IMR-90 (cell line): ENCODE data around the gene TPX2. TPM values are rescaled to one million over a fixed set of nuclear protein-coding genes. Genes with fewer than 3 reads are reported as not detected.
A peak's percentile ranks its signal among the peaks of the same experiment; 100 is the strongest.

Source experiments
- ATAC-seq: fragments of 200-7000 bp; cut with Tn5 transposase; 2 replicates; pipeline ENCODE4 v1.9.1; 2020; ENCODE audit warnings: low read depth, mild to moderate bottlenecking, moderate library complexity
- BruUV-seq: library from RNA; stranded (reverse); fragments of 400-500 nt; replicated peaks from 2 replicates; lab custom pipeline; 2021; lab: Mats Ljungman, UMichigan
- CTCF ChIA-PET: fragments of 300-600 bp; formaldehyde crosslinking; extraction: SDS; loops from one replicate; lab custom pipeline; 2021; ENCODE audit warnings: antibody characterized with exemption; lab: Yijun Ruan, JAX
- POLR2A ChIA-PET: fragments of 300-600 bp; sonication (Branson Sonifier 250); formaldehyde crosslinking; loops from one replicate; lab custom pipeline; 2022; ENCODE audit warnings: antibody characterized with exemption; ENCODE audit not compliant: unreplicated experiment; lab: Charles Lee
- DNase-seq: peaks from one replicate; pipeline ENCODE4 v3.0.0; 2013
- H2AFZ ChIP-seq: replicated peaks from 2 replicates; pipeline ENCODE3; 2013; ENCODE audit warnings: low read length, mild to moderate bottlenecking; ENCODE audit not compliant: poor library complexity
- H2AK5ac ChIP-seq: 2 replicates; pipeline ENCODE4 v1.6.1; 2013; ENCODE audit warnings: low read depth, low read length, inconsistent platforms
- H2AK9ac ChIP-seq: replicated peaks from 2 replicates; pipeline ENCODE3; 2013; ENCODE audit warnings: mild to moderate bottlenecking, low read depth, low read length, moderate library complexity; ENCODE audit not compliant: poor library complexity
- H2BK120ac ChIP-seq: 2 replicates; pipeline ENCODE4 v1.6.1; 2013; ENCODE audit warnings: low read depth, low read length, inconsistent platforms
- H2BK15ac ChIP-seq: 3 replicates; pipeline ENCODE4 v1.6.1; 2013; ENCODE audit warnings: low read depth, low read length, inconsistent platforms
- H2BK20ac ChIP-seq: 2 replicates; pipeline ENCODE4 v1.6.1; 2013; ENCODE audit warnings: low read depth, mild to moderate bottlenecking, inconsistent platforms, low read length, moderate library complexity
- H2BK5ac ChIP-seq: 2 replicates; pipeline ENCODE4 v1.6.1; 2013; ENCODE audit warnings: mild to moderate bottlenecking, low read depth, low read length, inconsistent platforms; ENCODE audit not compliant: poor library complexity, severe bottlenecking
- H3K14ac ChIP-seq: replicated peaks from 2 replicates; pipeline ENCODE4 v1.6.1; 2013; ENCODE audit warnings: low read depth, low read length, inconsistent platforms
- H3K18ac ChIP-seq: 2 replicates; pipeline ENCODE4 v1.6.1; 2013; ENCODE audit warnings: low read depth, low read length, control low read depth
- H3K23ac ChIP-seq: 2 replicates; pipeline ENCODE4 v1.6.1; 2013; ENCODE audit warnings: low read depth, low read length, inconsistent platforms
- H3K27ac ChIP-seq: 2 replicates; pipeline ENCODE4 v1.5.1; 2013; ENCODE audit warnings: mild to moderate bottlenecking, control low read depth, low read length; ENCODE audit not compliant: insufficient read depth
- H3K27me3 ChIP-seq: 2 replicates; pipeline ENCODE4 v1.6.1; 2013; ENCODE audit warnings: low read length; ENCODE audit not compliant: control insufficient read depth, insufficient read depth
- H3K36me3 ChIP-seq: 2 replicates; pipeline ENCODE4 v1.6.1; 2013; ENCODE audit warnings: low read length, mixed read lengths; ENCODE audit not compliant: control insufficient read depth, insufficient read depth
- H3K4ac ChIP-seq: 2 replicates; pipeline ENCODE4 v1.6.1; 2013; ENCODE audit warnings: low read depth, low read length, inconsistent platforms
- H3K4me1 ChIP-seq: 2 replicates; pipeline ENCODE4 v1.6.1; 2013; ENCODE audit warnings: low read length, mixed read lengths; ENCODE audit not compliant: control insufficient read depth, insufficient read depth
- H3K4me2 ChIP-seq: 2 replicates; pipeline ENCODE4 v1.6.1; 2013; ENCODE audit warnings: low read depth, mild to moderate bottlenecking, control low read depth, low read length, moderate library complexity
- H3K4me3 ChIP-seq: 2 replicates; pipeline ENCODE4 v1.5.1; 2013; ENCODE audit warnings: low read depth, mild to moderate bottlenecking, control low read depth, low read length, moderate library complexity; ENCODE audit not compliant: insufficient read depth
- H3K56ac ChIP-seq: 2 replicates; pipeline ENCODE4 v1.6.1; 2013; ENCODE audit warnings: low read length, inconsistent platforms; ENCODE audit not compliant: insufficient read depth; ENCODE audit errors: extremely low read depth
- H3K79me1 ChIP-seq, 2 experiments: 2 replicates each; pipeline ENCODE4 v1.6.1; 2013; ENCODE audit warnings: low read length in 2 of 2, inconsistent platforms in 1 of 2, low read depth in 1 of 2
- H3K9ac ChIP-seq: 2 replicates; pipeline ENCODE4 v1.6.1; 2013; ENCODE audit warnings: low read depth, low read length, control low read depth
- H3K9me1 ChIP-seq: 2 replicates; pipeline ENCODE4 v1.6.1; 2013; ENCODE audit warnings: low read length, inconsistent platforms; ENCODE audit not compliant: insufficient read depth
- H3K9me3 ChIP-seq: 2 replicates; pipeline ENCODE4 v1.6.1; 2013; ENCODE audit warnings: low read length; ENCODE audit not compliant: control insufficient read depth, insufficient read depth
- H4K20me1 ChIP-seq: 2 replicates; pipeline ENCODE4 v1.6.1; 2013; ENCODE audit warnings: low read length, inconsistent platforms; ENCODE audit not compliant: insufficient read depth
- H4K5ac ChIP-seq: 2 replicates; pipeline ENCODE4 v1.6.1; 2013; ENCODE audit warnings: mild to moderate bottlenecking, low read depth, low read length, control low read depth
- H4K8ac ChIP-seq, 2 experiments: 2 replicates each; pipeline ENCODE4 v1.6.1; 2013; ENCODE audit warnings: low read depth in 2 of 2, low read length in 2 of 2, control low read depth in 1 of 2, inconsistent platforms in 1 of 2
- H4K91ac ChIP-seq: 2 replicates; pipeline ENCODE4 v1.6.1; 2013; ENCODE audit warnings: low read depth, low read length, inconsistent platforms; ENCODE audit not compliant: insufficient read depth
- CHD1 ChIP-seq: IDR thresholded peaks from 2 replicates; pipeline ENCODE4 v1.6.1; 2012; ENCODE audit warnings: low read depth, low read length, improper control_type of control experiment
- CTCF ChIP-seq: conservative IDR thresholded peaks from 2 replicates; pipeline ENCODE4 v1.5.1; 2012; ENCODE audit warnings: mild to moderate bottlenecking, low read depth, low read length, improper control_type of control experiment
- FOS ChIP-seq: fragments of 150-350 bp; IDR thresholded peaks from 2 replicates; pipeline ENCODE4 v1.6.1; 2016; ENCODE audit warnings: low read depth, low read length
- MAFK ChIP-seq: IDR thresholded peaks from 2 replicates; pipeline ENCODE4 v1.6.1; 2012; ENCODE audit warnings: low read depth, low read length, improper control_type of control experiment
- MAZ ChIP-seq: IDR thresholded peaks from 2 replicates; pipeline ENCODE4 v1.6.1; 2012; ENCODE audit warnings: low read depth, mild to moderate bottlenecking, low read length, improper control_type of control experiment, moderate library complexity, borderline replicate concordance
- MXI1 ChIP-seq: IDR thresholded peaks from 2 replicates; pipeline ENCODE4 v1.6.1; 2012; ENCODE audit warnings: low read depth, mild to moderate bottlenecking, low read length, moderate library complexity, borderline replicate concordance
- NFE2L2 ChIP-seq: fragments of 150-350 bp; IDR thresholded peaks from 2 replicates; pipeline ENCODE4 v1.6.1; 2016; ENCODE audit warnings: low read depth, mild to moderate bottlenecking, low read length
- POLR2A ChIP-seq: IDR thresholded peaks from 2 replicates; pipeline ENCODE4 v1.6.1; 2012; ENCODE audit warnings: mild to moderate bottlenecking, low read depth, low read length
- RFX5 ChIP-seq: IDR thresholded peaks from 2 replicates; pipeline ENCODE4 v1.8.0; 2012; ENCODE audit warnings: low read depth, mild to moderate bottlenecking, low read length, moderate library complexity
- SMC3 ChIP-seq: fragments of 150-350 bp; IDR thresholded peaks from 2 replicates; pipeline ENCODE4 v1.6.1; 2016; ENCODE audit warnings: low read depth, mild to moderate bottlenecking, antibody characterized with exemption, low read length, moderate library complexity
- WGBS, 2 experiments: methylation state at CpG; one replicate each; pipeline versions ENCODE4 v1.1.5 to v1.1.7; 2013; ENCODE audit warnings: missing lambda C conversion rate in 2 of 2; ENCODE audit not compliant: insufficient read length in 1 of 2; ENCODE audit errors: extremely low coverage in 2 of 2; 5-methylcytosine and 5-hydroxymethylcytosine counted together
- dilution Hi-C: fragments of 300-500 bp; cut with HindIII; formaldehyde crosslinking; loops from one replicate; pipeline ENCODE4 v1.14.3; 2018; ENCODE audit warnings: low sequenced_read_pairs; ENCODE audit not compliant: unreplicated experiment
- in situ Hi-C: fragments of 300-500 bp; cut with MboI; formaldehyde crosslinking; loops from 3 replicates; pipeline ENCODE4 v1.14.3; 2019; ENCODE audit warnings: low sequenced_read_pairs, inconsistent platforms, mixed read lengths
- intact Hi-C: fragments of 100-400 bp; cut with micrococcal nuclease; formaldehyde crosslinking; loops from 2 replicates; pipeline ENCODE4 v1.10.0; 2022
- polyA plus RNA-seq, 3 experiments: library from polyadenylated mRNA; depleted of rRNA; stranded (reverse); fragments of >200 nt; gene quantifications; 2 replicates each; pipeline ENCODE4 v1.2.3, GENCODE V29; 2012; ENCODE audit warnings: low replicate concordance in 1 of 3
- total RNA-seq: library from RNA; depleted of rRNA; stranded (reverse); fragments of >200 nt; gene quantifications from 2 replicates; pipeline ENCODE4 v1.2.3, GENCODE V29; 2012

Gene TPX2
- total and polyA plus RNA-seq, 2 of the 4 experiments (the other 2 are of a cell fraction) = 28.5 to 72.2 TPM

- no peak overlapping the region for H3K4me3 ChIP-seq
- H3K18ac ChIP-seq = no peak overlapping the region
- in situ Hi-C loops (loop anchor here (25.0 kb wide), 2 partner anchors 655 to 830 kb away; partner anchors contain the start of gene C20orf203), intact Hi-C loops (no loop called here), dilution Hi-C loops (no loop called here)
- peaks cover 8% of the 10 kb centered on the region for H3K4me1 ChIP-seq
- peaks cover 15% of the 10 kb centered on the region for H3K9me1 ChIP-seq
- H3K27ac ChIP-seq = no peak overlapping the region
- H3K14ac ChIP-seq = no peak overlapping the region
- no peak overlapping the region for H4K5ac ChIP-seq
- no peak overlapping the region for H3K56ac ChIP-seq
- ATAC-seq = no peak
- H4K8ac ChIP-seq = no peak overlapping the region
- TF ChIP-seq CHD1 (no peak), RFX5 (no peak), POLR2A (no peak), MAFK (no peak), FOS (no peak), CTCF (no peak), MXI1 (no peak), SMC3 (no peak), MAZ (no peak), NFE2L2 (no peak)
- no peak overlapping the region for H3K4ac ChIP-seq
- H3K36me3 ChIP-seq = no peaks in the 10 kb centered on the region
- no peak overlapping the region for H2BK120ac ChIP-seq
- H3K9ac ChIP-seq = no peak overlapping the region
- no peak for DNase-seq
- H3K4me2 ChIP-seq = no peak overlapping the region
- CTCF ChIA-PET = no interaction called here
- WGBS, 2 experiments = 96% methylated on average over 4 of the region's 17 CpGs; no CpG with 5 or more reads in 1 of the 2 experiments
- no peak overlapping the region for H2BK5ac ChIP-seq
- H2BK15ac ChIP-seq = no peak overlapping the region
- peaks cover 8% of the 10 kb centered on the region for H3K27me3 ChIP-seq
- H4K91ac ChIP-seq = no peak overlapping the region
- H2AFZ ChIP-seq = no peak overlapping the region
- no peak overlapping the region for H2BK20ac ChIP-seq
- H2AK5ac ChIP-seq = no peak overlapping the region
- H3K9me3 ChIP-seq = no peaks in the 10 kb centered on the region
- POLR2A ChIA-PET = no interaction called here
- H2AK9ac ChIP-seq = peak overlapping the region; percentile 16
- H3K79me1 ChIP-seq = 0 out of 4 replicates have a peak, but pooled peaks cover 0 to 1% of the 10 kb centered on the region in 2 experiments
- peaks cover 18% of the 10 kb centered on the region for H4K20me1 ChIP-seq
- BruUV-seq = no TSS peak
- no peak overlapping the region for H3K23ac ChIP-seq
Observed at GRCh38 chr20:31831771-31832306, 92.7 kb downstream of the TPX2 start.
